NB4 (cell line): Measurements from ENCODE around the gene PTGR1.

Experiments used
- CTCF ChIP-seq: IDR thresholded peaks from one replicate; pipeline ENCODE4 v1.5.1; 2012; ENCODE audit warnings: low read depth, low read length
- MAX ChIP-seq: IDR thresholded peaks from 2 replicates; pipeline ENCODE4 v1.6.1; 2011; ENCODE audit warnings: low read depth, low read length
- MYC ChIP-seq: IDR thresholded peaks from 2 replicates; pipeline ENCODE4 v1.6.1; 2011; ENCODE audit warnings: low read depth, low read length
- POLR2A ChIP-seq: IDR thresholded peaks from 2 replicates; pipeline ENCODE4 v1.6.1; 2011; ENCODE audit warnings: mild to moderate bottlenecking; ENCODE audit not compliant: insufficient read length; ENCODE audit errors: extremely low read depth

GRCh38 chr9:111516061-111516465 is 83.4 kb downstream of the PTGR1 start:
- no peak for TF ChIP-seq CTCF
- TF ChIP-seq MAX, result no peak
- no peak for TF ChIP-seq POLR2A
- no peak for TF ChIP-seq MYC
